ENCODE results near the gene PRKCA. TPM values are rescaled to one million over a fixed set of nuclear protein-coding genes. Genes with fewer than 3 reads are reported as not detected.

PRKCA gene
- total RNA-seq, 1 donor from 2014 or later, result 2.2 TPM

- ChIA-PET POLR2A (no interaction called here), CTCF (no interaction called here)
- Mint-ChIP-seq H3K9me3 (no peaks in the 10 kb centered on the region), H3K4me1 (peaks cover 4% of the 10 kb centered on the region), H3K4me3 (no peak overlapping the region), H3K36me3 (ENCODE audit: low read depth) (no peaks in the 10 kb centered on the region), H3K27me3 (peaks cover 7% of the 10 kb centered on the region), H3K27ac (no peak overlapping the region)
- intact Hi-C loops (cut with micrococcal nuclease), result no loop called here
- DNase-seq (no peak), ATAC-seq (ENCODE audit: low read depth) (no peak)
- no peak for TF ChIP-seq CTCF (IDR thresholded peaks at IDR 0.05)
Measured at GRCh38 chr17:66307257-66307656, 4.8 kb downstream of the PRKCA start.

- ATAC-seq (ENCODE audit: low read depth) (no peak), DNase-seq (no peak)
- Mint-ChIP-seq H3K4me1 (no peaks in the 10 kb centered on the region), H3K27me3 (peaks cover 5% of the 10 kb centered on the region), H3K27ac (no peak overlapping the region), H3K36me3 (ENCODE audit: low read depth) (no peaks in the 10 kb centered on the region), H3K9me3 (no peaks in the 10 kb centered on the region), H3K4me3 (no peak overlapping the region)
- ChIA-PET CTCF (no interaction called here), POLR2A (no interaction called here)
- intact Hi-C loops (cut with micrococcal nuclease), result no loop called here
- no peak for TF ChIP-seq CTCF (IDR thresholded peaks at IDR 0.05)
Measured at GRCh38 chr17:66308856-66309255, 6.4 kb downstream of the PRKCA start.

- no peaks in the 10 kb centered on the region for H3K9me3 Mint-ChIP-seq
- H3K4me3 Mint-ChIP-seq, result no peak overlapping the region
- H3K4me1 Mint-ChIP-seq, result no peaks in the 10 kb centered on the region
- peaks cover 3% of the 10 kb centered on the region for H3K27me3 Mint-ChIP-seq
- intact Hi-C loops (cut with micrococcal nuclease), result no loop called here
- no peak for TF ChIP-seq CTCF (IDR thresholded peaks at IDR 0.05)
- DNase-seq, result no peak
- POLR2A ChIA-PET, result no interaction called here
- CTCF ChIA-PET, result no interaction called here
- ATAC-seq (ENCODE audit: low read depth), result no peak
- no peaks in the 10 kb centered on the region for H3K36me3 Mint-ChIP-seq (ENCODE audit: low read depth)
- H3K27ac Mint-ChIP-seq, result no peak overlapping the region
Measured at GRCh38 chr17:66309793-66310192, 7.4 kb downstream of the PRKCA start.

GRCh38 chr17:66310528-66311148 lies 8.2 kb downstream of the PRKCA start:
- ATAC-seq (ENCODE audit: low read depth) (no peak), DNase-seq (no peak)
- intact Hi-C loops (cut with micrococcal nuclease), result no loop called here
- H3K27me3 Mint-ChIP-seq, result peaks cover 3% of the 10 kb centered on the region
- POLR2A ChIA-PET, result no interaction called here
- no peak overlapping the region for H3K4me3 Mint-ChIP-seq
- H3K36me3 Mint-ChIP-seq (ENCODE audit: low read depth), result no peaks in the 10 kb centered on the region
- H3K27ac Mint-ChIP-seq, result no peak overlapping the region
- H3K4me1 Mint-ChIP-seq, result no peaks in the 10 kb centered on the region
- TF ChIP-seq CTCF (IDR thresholded peaks at IDR 0.05), result no peak
- H3K9me3 Mint-ChIP-seq, result no peaks in the 10 kb centered on the region
- CTCF ChIA-PET, result no interaction called here

- Mint-ChIP-seq H3K27ac (no peak overlapping the region), H3K9me3 (no peaks in the 10 kb centered on the region), H3K4me3 (no peak overlapping the region), H3K36me3 (ENCODE audit: low read depth) (no peaks in the 10 kb centered on the region), H3K4me1 (no peaks in the 10 kb centered on the region), H3K27me3 (peaks cover 4% of the 10 kb centered on the region)
- CTCF ChIA-PET, result no interaction called here
- no peak for TF ChIP-seq CTCF (IDR thresholded peaks at IDR 0.05)
- no peak for ATAC-seq (ENCODE audit: low read depth)
- no peak for DNase-seq
- POLR2A ChIA-PET, result no interaction called here
- intact Hi-C loops (cut with micrococcal nuclease), result no loop called here
Measured at GRCh38 chr17:66312912-66313311, 10.5 kb downstream of the PRKCA start.
